HG02678 (cell line): ENCODE measurements around the gene SH3BGRL.

Source experiments
- ATAC-seq: cut with Tn5 transposase; IDR thresholded peaks from one replicate; pipeline ENCODE4 v1.9.1; 2021; ENCODE audit warnings: mild to moderate bottlenecking, moderate library complexity; ENCODE audit not compliant: unreplicated experiment

Gene SH3BGRL

GRCh38 chrX:81201671-81202455, at the start of gene SH3BGRL, which contains the start of gene HMGN5:
Gene SH3BGRL, plus strand, starts transcription at chrX:81202102. Its CDS starts 99 bp downstream, at chrX:81202201.
Gene HMGN5, minus strand, starts transcription at chrX:81201913. Its CDS starts 80,364 bp downstream, at chrX:81121549.
- ATAC-seq: peak; percentile 95

DNA sequence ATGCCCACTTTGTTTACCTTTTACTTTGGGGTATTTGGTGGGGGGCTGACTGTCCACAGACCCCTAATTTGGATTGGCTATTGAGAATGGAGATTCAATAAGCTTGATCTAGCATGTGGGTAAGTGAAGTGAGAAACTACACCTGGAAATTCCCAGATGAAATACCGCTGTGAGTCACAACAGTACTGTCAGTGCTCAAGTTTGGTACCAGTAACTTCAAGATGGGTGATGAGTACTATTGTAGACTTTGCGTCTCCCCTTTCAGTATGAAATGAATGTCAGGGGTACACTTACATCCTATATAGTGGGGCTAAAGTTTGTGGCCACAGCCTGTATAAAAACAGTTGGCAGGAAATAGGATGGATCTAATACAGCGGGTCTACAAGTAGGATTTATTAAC, 33.5 kb upstream of the SH3BGRL start:
- ATAC-seq: no peak

- no peak for ATAC-seq
Observed at GRCh38 chrX:81174286-81174685, 27.6 kb upstream of the SH3BGRL start.

DNA sequence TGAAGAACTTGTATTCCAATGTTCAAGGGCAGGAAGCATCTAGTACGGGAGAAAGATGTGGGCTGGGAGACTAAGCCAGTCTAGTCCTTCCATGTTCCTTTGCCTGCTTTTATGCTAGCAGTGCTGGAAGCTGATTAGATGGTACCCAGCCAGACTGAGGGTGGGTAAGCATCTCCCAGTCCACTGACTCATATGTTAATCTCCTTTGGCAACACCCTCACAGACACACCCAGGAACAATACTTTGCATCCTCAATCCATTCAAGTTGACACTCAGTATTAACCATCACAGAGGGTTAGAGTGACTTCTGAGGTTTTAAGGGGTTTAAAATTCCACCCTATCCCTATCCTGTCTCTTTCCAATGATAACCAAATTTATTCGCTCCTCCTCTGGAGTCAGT, 6.6 kb upstream of the SH3BGRL start:
- no peak for ATAC-seq

DNA sequence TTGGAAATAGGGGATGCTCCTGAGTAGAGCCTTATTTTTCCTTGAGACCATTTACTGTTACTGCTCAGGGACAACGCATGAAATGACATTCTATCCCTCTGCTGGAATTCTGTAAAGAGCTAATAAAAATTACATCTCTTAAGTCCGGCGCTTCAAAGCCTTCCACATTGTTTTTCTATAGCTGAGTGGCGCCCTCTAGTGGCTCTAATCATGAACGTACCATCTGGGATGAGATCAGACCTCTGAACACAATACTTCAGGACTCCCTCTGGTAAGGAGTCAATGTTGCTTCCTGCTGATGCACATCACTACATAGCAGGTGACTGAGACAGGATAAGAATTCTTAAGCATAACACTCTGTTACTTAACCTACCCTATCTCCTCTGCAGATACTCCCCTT, 6.2 kb upstream of the SH3BGRL start:
- peak; percentile 87 for ATAC-seq

GRCh38 chrX:81201071-81201470, 831 bp upstream of the SH3BGRL start:
- ATAC-seq: no peak

DNA sequence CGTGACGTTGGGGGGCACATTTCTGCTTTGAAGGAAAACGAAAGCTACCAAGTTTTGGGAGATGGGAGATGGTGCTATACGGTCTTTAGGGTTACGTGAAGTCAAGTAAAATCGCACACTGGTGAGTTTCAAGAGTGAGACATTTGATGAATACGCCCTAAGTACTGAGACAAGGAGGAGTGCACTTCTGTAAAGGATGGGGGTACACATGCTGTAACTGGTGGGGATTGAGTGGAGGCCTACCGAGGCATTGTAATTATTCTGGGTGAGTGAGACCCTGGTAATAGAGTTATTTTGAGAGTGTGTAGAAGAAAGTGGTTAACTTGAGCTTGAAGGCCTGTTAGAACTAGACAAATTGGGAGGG, 536 bp downstream of the SH3BGRL start:
- no peak for ATAC-seq

GRCh38 chrX:81202943-81203342, 1.0 kb downstream of the SH3BGRL start:
- no peak for ATAC-seq

- ATAC-seq: no peak
Observed at GRCh38 chrX:81205551-81205950, 3.6 kb downstream of the SH3BGRL start.

DNA sequence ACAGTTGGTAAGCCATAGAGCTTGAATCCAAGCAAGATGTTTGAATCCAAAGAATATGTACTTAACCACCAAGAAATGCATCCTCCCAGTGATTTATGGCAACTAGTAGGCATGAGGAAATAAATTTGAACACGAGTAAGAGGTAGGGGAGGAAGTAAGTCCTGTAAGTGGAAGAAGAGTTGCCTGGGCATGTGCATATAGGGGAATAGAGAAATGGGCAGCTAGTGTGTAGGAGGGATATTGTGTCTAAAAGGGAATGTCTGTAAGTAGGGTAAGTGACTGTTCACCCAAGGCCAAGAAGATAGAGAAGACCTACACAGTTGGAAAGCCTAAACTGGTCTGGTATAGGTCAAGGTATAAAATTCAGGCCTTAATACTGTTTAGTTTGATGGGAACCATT, 4.6 kb downstream of the SH3BGRL start:
- no peak for ATAC-seq

GRCh38 chrX:81208916-81209315, 7.0 kb downstream of the SH3BGRL start:
- no peak for ATAC-seq

DNA sequence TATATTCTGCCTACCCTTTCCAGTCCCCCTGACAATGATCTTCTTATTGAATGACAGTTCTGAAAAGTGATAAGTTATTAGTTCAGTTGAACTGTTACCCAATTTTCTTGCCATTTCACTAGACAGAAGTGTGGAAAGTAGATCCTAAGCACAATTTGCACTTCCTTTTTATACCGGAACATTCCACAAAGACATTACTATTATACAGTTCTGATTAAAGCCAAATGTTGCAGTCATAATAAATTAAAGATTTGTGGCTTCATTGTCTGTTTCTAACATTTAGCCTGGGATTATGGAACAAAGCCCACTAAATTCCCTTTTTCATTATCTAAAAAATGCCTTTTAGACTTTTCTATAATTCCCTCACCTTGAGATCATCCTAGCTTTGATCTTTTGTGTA, 13.8 kb downstream of the SH3BGRL start:
- no peak for ATAC-seq

GRCh38 chrX:81229229-81229628, 27.3 kb downstream of the SH3BGRL start:
- ATAC-seq: no peak

DNA sequence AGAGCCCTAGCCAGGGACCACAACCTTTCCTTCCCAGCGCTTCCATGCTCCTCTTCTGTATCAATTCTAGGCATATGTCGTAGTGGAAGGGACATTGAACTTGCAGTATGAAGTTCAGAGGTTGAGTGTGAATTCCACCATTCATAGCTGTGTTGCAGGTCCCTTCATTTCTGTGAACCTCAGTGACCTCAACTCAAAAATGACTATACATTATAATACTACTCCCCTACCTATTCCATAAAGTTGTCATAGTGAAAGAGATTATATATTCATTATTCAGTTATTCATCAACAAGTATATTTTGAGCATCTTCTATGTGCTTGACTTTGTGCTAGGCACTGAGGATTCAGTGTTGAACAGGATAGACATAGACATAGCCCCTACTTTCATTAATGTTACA, 28.0 kb downstream of the SH3BGRL start:
- no peak for ATAC-seq

DNA sequence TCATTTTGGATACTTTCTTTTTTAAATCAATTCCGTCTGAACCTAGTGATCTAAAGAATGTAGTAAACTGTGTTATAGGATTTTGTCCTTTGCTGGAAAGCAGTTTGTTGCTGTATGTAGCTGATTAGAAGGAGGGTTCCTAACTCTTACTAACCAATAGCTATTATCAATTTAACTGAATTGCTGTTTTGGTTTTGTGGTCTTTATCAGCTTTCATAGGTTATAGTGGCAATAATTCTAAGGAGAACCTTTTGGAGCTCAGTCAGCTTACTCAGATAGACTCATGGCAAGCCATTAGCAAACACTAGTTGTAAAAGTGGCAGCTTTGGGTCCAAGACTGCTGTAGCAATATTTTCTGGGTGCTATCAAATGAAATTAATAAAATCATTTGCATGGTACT, 29.6 kb downstream of the SH3BGRL start:
- no peak for ATAC-seq

GRCh38 chrX:81232218-81232617, 30.3 kb downstream of the SH3BGRL start:
- ATAC-seq: no peak

DNA sequence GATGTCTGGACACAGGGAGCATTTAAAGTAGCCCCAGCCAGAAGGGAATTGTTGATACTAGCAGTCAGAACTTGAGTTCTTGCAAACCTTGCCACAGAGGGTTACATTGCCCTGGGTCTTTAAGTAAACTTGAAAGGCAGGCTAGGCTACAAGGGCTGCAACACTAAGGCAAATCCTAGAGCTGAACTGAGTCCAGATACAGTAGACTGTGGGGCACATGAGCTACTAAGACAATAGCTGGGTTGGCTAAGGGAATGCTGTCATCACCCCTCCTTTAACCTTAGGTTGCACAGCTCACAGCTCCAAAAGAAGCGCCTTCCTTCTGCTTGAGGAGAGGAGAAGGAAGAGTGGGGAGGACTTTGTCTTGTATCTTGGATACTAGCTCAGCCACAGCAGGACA, 35.6 kb downstream of the SH3BGRL start:
- no peak for ATAC-seq

- no peak for ATAC-seq
Observed at GRCh38 chrX:81238166-81238565, 36.3 kb downstream of the SH3BGRL start.

GRCh38 chrX:81240701-81241331, 38.9 kb downstream of the SH3BGRL start:
- no peak for ATAC-seq

DNA sequence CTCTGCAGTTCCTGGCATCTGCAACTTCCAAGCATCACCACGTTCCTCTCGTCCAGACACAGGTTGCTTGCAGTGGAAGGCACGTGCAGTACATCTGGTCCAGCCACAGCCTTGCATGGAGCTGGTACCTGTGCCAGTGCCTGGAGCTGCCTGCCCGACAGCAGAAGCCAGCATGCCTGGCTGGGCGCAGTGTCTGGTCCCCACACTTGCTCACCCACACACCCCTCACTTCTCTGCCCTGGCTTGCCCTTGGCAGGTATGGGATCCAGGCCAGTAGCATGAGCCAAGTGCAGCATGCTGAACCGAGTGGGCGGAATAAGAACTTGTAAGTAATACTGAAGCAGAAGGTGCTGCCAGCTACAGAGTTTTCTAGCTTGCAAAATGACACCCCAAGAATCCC, 39.9 kb downstream of the SH3BGRL start:
- ATAC-seq: no peak

DNA sequence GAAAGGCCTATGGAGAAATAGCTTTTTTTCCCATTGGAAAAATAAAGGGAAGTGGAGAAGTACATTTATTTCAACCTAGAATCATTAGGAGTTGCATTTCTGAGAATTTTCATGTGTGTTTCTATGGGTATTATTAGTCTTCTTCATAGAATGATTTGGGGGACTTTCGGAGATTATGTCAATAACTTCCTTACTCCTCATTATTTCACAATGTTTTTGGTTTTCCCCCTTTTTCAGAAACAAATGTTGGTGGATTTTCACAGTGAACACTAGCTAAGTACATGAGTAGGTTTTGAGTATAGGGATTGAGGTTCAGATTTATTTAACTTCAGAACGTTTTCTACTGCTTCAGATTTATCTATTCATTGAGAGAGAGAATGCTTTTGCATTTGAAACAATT, 54.0 kb downstream of the SH3BGRL start:
- ATAC-seq: no peak

DNA sequence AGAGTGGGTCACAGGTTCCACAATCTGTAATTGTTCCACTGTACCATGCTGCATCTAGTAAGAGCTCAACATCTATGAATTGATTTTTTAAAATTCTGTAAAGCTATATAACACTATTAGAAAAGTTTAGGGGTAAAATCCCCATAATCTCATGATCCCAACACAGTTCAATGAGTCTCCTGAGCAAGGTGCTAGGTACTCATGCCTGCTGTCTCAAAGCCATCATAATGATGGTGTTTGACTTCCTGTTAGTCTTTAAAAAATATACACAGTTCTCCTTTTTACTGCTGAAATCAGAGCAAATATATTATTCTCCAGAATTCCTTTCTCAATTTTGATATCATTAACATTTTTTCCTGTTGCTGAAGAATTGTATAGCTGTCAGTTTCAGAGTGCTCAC, 55.9 kb downstream of the SH3BGRL start:
- ATAC-seq: no peak
